ENCODE results near the gene FAAP20. TPM values are rescaled to one million over a fixed set of nuclear protein-coding genes. Genes with fewer than 3 reads are reported as not detected.
"Not testable (repeated sequence)": the region's sequence is repeated elsewhere in the genome, so short reads cannot be mapped to it uniquely, and the experiment has no call there.

Gene FAAP20
- total RNA-seq, 1 donor from 2014 or later = 55.3 TPM

DNA sequence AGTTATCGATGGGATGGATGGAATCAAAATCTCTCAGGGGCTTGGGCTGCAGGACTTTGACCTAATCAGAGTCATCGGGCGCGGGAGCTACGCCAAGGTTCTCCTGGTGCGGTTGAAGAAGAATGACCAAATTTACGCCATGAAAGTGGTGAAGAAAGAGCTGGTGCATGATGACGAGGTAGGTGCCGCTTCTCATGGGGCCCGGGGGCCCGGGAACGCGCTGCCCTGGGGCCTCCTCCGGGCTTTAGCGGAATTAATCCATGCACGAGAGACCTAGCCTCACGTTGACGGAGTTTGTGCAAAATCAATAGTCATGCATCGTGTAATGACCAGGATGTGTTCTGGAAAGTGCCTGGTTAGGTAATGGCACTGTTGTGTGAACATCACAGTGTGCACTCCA lies 43.8 kb downstream of the FAAP20 start:
- peak; percentile 34 for ATAC-seq
- no peak for DNase-seq
- H3K27ac ChIP-seq = no peak overlapping the region
- no peak overlapping the region for H3K4me3 ChIP-seq
- TF ChIP-seq, protein P1, sequence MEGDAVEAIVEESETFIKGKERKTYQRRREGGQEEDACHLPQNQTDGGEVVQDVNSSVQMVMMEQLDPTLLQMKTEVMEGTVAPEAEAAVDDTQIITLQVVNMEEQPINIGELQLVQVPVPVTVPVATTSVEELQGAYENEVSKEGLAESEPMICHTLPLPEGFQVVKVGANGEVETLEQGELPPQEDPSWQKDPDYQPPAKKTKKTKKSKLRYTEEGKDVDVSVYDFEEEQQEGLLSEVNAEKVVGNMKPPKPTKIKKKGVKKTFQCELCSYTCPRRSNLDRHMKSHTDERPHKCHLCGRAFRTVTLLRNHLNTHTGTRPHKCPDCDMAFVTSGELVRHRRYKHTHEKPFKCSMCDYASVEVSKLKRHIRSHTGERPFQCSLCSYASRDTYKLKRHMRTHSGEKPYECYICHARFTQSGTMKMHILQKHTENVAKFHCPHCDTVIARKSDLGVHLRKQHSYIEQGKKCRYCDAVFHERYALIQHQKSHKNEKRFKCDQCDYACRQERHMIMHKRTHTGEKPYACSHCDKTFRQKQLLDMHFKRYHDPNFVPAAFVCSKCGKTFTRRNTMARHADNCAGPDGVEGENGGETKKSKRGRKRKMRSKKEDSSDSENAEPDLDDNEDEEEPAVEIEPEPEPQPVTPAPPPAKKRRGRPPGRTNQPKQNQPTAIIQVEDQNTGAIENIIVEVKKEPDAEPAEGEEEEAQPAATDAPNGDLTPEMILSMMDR (IDR thresholded peaks at IDR 0.05) = no peak
- no peaks in the 10 kb centered on the region for H3K4me1 ChIP-seq
- no peaks in the 10 kb centered on the region for H3K9me3 ChIP-seq
- H3K36me3 ChIP-seq = peaks cover 31% of the 10 kb centered on the region
- intact Hi-C loops (cut with DNase I) = no loop called here
- H3K27me3 ChIP-seq = no peaks in the 10 kb centered on the region

DNA sequence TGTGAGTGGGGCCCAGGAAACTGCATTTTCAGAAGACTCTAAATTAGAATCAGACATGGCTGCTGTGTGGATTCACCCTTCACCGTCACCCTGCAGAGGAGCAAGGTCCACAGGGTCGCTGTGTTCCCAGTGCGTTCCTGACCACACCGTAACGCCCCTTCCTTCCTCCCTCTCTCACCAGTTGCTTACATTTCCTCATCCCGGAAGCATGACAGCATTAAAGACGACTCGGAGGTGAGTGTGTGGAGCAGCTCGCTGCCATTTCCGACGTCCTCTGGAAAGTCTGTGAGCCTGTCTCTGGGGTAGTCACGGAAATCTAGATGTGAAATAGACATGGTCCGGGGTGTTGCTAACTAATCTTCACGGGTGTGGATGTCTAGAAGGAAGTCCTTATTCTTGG lies 45.9 kb downstream of the FAAP20 start:
- Histone ChIP-seq H3K4me3 (no peak overlapping the region), H3K4me1 (no peaks in the 10 kb centered on the region), H3K27ac (peak overlapping the region; percentile 42), H3K9me3 (no peaks in the 10 kb centered on the region), H3K27me3 (no peaks in the 10 kb centered on the region), H3K36me3 (peaks cover 27% of the 10 kb centered on the region)
- DNase-seq (no peak), ATAC-seq (peak; percentile 61)
- TF ChIP-seq, protein P1 (IDR thresholded peaks at IDR 0.05) = no peak
- intact Hi-C loops (cut with DNase I) = no loop called here

DNA sequence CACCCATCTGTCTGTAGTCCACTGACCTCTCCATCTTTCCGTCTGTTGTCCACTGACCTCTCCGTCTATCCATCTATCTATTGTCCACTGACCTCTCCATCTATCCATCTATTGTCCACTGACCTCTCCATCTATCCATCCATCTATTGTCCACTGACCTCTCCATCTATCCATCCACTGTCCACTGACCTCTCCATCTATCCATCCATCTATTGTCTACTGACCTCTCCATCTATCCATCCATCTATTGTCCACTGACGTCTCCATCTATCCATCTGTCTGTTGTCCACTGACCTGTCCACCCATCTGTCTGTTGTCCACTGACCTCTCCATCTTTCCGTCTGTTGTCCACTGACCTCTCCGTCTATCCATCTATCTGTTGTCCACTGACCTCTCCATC lies 46.7 kb downstream of the FAAP20 start:
- H3K4me1 ChIP-seq; ATAC-seq; H3K4me3 ChIP-seq; H3K27ac ChIP-seq; H3K9me3 ChIP-seq; H3K27me3 ChIP-seq; intact Hi-C loops (cut with DNase I); DNase-seq: not testable (repeated sequence)
- H3K36me3 ChIP-seq = peaks cover 19% of the 10 kb centered on the region

DNA sequence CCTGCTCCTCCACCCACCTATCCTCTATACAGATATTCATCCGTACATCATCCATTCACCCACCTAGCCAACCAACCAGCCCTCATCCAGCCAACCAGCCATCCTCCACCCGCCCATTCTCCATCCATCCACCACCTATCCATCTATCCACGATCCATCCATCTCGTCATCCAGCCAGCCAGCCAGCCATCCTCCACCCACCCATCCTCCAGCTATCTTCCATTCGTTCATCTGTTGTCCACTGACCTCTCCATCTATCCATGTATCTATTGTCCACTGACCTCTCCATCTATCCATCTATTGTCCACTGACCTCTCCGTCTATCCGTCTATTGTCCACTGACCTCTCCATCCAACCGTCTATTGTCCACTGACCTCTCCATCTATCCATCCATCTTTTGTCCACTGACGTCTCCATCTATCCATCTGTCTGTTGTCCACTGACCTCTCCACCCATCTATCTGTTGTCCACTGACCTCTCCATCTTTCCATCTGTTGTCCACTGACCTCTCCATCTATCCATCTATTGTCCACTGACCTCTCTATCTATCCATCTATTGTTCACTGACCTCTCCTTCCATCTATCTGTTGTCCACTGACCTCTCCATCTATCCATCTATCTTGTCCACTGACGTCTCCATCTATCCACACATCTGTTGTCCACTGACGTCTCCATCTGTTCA lies 47.6 kb downstream of the FAAP20 start:
- Histone ChIP-seq H3K9me3 (no peaks in the 10 kb centered on the region), H3K27ac (no peak overlapping the region), H3K4me3 (no peak overlapping the region), H3K27me3 (no peaks in the 10 kb centered on the region), H3K4me1 (no peaks in the 10 kb centered on the region), H3K36me3 (peaks cover 14% of the 10 kb centered on the region)
- intact Hi-C loops (cut with DNase I) = no loop called here
- DNase-seq (no peak), ATAC-seq (no peak)
- TF ChIP-seq, protein P1 (IDR thresholded peaks at IDR 0.05) = no peak

DNA sequence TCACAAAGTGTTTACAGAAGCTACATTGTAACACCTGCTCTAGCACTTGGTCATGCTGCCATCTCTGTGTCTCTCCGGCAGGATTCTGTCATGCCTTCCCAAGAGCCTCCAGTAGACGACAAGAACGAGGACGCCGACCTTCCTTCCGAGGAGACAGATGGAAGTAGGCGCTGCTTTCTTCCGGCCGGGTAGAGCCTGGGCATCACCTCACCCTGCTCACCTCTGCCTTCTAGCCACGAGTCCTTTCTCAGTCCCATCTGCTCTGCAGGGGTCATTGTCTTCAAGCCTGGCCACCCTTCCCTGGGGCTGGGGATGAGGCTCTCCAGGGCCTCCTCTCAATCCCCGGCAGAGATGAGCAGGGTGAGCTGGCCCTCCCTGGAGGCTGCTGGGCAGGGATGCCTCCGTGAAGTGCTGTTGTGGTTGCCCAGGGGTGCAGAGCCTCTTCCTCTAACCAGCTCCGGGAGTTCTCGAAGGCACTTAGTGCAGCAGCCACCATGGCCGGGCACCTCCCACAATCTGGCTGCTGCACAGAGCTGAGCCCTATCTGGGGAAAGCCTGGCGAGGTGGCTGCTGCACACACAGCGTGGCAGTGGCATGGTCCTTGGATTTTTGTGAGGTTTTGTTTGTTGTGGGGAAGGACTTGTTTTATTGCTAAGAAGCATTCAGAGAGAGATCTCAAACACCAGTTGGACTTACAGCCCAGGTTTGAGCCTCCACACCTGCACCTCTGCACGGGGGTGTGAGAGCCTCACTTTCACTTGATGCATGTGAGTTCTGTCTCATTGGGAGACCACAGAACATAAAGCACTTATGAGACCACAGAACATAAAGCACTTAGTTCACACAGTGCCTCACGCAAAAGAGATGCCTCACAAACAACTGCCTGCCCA lies 48.4 kb downstream of the FAAP20 start:
- Histone ChIP-seq H3K4me1 (no peaks in the 10 kb centered on the region), H3K36me3 (peaks cover 14% of the 10 kb centered on the region), H3K4me3 (no peak overlapping the region), H3K27me3 (no peaks in the 10 kb centered on the region), H3K9me3 (no peaks in the 10 kb centered on the region), H3K27ac (no peak overlapping the region)
- ATAC-seq (no peak), DNase-seq (no peak)
- TF ChIP-seq, protein P1 (IDR thresholded peaks at IDR 0.05) = no peak
- intact Hi-C loops (cut with DNase I) = no loop called here

DNA sequence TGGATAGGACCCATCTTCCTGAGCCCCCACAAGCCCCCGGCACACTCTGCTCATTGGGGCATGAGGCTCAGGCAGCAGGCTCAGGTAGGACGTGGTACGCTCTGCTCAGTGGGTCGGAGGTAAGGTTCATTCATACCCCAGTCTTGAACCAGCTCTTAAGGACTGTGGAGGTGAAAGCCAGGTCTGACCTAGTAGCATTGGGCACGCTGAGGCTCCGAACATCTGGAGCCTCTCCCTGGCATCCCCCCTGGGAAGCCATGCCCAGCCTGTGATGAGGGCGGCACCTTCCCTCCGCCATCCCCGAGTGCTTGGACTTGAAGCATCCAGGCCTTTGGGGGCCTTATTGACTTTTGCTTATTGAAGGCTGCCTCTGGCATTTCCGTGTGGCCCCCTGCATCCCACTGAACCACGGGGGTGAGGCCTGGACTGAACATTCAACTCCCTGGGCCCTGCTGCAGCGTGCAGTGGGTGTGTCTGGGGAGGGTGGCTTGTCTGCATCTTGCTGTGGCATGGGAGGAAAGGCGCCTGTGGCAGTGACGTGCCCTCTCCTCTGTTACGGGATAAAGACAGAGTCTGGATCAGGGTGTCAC lies 50.0 kb downstream of the FAAP20 start:
- Histone ChIP-seq H3K27me3 (no peaks in the 10 kb centered on the region), H3K4me3 (no peak overlapping the region), H3K9me3 (no peaks in the 10 kb centered on the region), H3K36me3 (peaks cover 14% of the 10 kb centered on the region), H3K4me1 (peaks cover 3% of the 10 kb centered on the region), H3K27ac (no peak overlapping the region)
- DNase-seq = no peak
- ATAC-seq = no peak
- TF ChIP-seq, protein P1 (IDR thresholded peaks at IDR 0.05) = no peak
- intact Hi-C loops (cut with DNase I) = no loop called here
